NCI-H146 (cell line): ENCODE measurements around the gene CKM.

Source experiments
- DNase-seq: peaks from one replicate; lab custom pipeline; 2025; lab: John Stamatoyannopoulos, UW

The CKM gene

GRCh38 chr19:45322744-45323281, at the start of gene CKM:
Gene CKM (minus strand): TSS chr19:45322875. CDS start chr19:45319713, 3,162 bp downstream.
- no peak for DNase-seq

- peak; percentile 99 for DNase-seq
These were observed 47.9 kb upstream of the CKM start, which contains the start of gene ERCC2 for GRCh38 chr19:45370410-45371204. Gene ERCC2 (minus strand): TSS chr19:45370573. CDS start chr19:45370540, 33 bp downstream.

- no peak for DNase-seq
These were observed 46.2 kb upstream of the CKM start for GRCh38 chr19:45368737-45369340.

- no peak for DNase-seq
These were observed 45.5 kb upstream of the CKM start for GRCh38 chr19:45368127-45368526.

DNA sequence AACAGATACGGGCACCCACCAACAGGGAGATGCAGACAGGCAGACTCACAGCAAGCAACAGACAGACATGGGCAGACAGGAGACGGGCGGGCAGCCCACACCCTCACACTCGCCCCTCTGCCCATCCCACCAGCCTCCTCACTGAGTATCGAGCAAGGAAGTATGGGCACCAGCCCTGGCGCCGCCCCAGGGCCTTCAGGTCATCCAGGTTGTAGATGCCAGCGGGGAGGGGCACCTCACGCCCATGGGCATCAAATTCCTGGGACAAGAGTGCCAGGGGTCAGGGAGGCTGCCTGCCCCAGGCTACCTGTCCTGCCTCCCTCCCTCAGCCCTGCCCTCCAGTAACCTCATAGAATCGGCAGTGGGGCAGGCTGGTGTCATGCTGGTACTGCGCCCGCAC, 42.0 kb upstream of the CKM start:
- DNase-seq, result no peak

- DNase-seq, result no peak
These were observed 41.3 kb upstream of the CKM start for GRCh38 chr19:45363861-45364459.

DNA sequence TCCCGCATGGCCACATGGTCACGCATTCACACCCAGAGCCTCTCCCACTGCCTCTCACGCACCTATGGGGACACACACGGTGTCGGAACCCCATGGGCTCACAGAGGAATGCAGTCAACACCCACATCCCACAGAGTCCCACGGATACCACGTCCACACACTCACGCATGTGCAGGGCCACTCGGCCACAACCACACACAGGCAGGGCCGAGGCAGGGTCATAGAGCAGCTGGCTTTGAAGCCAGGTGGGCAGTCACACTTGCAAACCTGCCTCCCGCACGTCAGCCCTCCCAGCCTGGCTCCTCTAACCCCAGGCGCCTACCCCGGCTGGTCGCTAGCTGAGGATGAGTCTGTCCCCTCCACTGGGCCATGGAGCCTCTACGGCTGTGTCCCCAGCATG, 39.6 kb upstream of the CKM start:
- no peak for DNase-seq

GRCh38 chr19:45361608-45362007, 38.9 kb upstream of the CKM start:
- DNase-seq, result no peak

DNA sequence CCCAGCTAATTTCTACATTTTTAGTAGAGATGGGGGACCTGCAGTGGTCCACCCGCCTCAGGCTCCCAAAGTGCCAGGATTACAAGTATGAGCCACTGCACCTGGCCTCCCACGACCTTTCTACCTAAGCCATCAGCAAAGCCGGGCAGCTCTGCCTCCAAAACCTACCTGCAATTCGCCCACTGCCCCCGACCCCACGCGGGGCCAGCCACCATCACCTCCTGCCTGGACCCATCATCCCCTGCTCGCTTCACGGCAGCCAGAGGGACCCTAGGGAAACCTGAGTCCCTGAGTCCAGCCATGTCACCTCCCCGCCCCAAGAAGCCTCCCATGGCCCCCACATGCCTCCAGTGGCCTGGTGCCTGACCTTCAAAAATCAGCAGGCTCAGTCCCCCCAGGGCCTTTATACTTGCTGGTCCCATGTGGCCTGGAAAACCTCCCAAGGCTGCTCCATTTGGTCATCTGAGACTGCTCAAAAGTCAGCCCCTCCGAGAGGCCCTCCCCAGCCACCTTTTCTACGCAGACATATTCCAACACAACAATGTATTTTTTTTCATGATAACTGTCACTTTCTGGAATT, 35.6 kb upstream of the CKM start:
- DNase-seq, result no peak

DNA sequence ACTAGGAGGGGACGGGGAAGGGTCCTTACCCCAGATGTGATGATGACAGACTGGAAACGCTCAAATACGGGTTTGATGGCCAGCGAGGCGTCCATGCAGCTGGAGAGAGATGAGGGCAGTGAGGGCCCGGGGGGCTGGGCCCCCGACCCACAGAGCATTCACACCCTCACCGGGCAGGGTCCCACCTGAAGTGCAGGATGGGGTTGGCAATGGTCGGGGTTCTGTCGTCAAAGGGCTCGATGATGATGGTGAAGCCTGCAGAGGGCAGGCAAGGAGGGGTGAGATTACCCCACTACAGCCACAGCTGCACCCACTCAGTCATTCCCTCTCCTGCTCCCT, 34.7 kb upstream of the CKM start:
- no peak for DNase-seq

- no peak for DNase-seq
These were observed 34.2 kb upstream of the CKM start for GRCh38 chr19:45356760-45357444.

DNA sequence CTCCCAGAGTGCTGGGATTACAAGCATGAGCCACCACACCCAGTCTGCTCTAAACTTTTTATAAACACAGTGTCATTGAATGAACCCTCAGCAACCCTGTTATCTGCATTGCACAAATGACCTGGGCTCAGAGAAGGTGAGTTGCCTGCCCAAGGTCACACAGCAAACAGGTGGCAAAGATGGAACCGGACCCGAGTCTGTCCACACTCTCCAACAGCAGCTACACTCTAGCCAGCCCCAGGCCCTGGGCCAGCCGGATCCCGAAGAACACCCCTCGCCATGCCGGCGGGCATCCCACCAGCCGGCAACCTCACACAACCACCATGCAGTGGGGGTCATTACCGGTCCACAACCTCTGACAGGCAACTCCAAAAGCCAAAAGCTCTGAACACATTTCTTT, 33.2 kb upstream of the CKM start:
- no peak for DNase-seq

GRCh38 chr19:45355402-45355801, 32.7 kb upstream of the CKM start:
- DNase-seq, result no peak

DNA sequence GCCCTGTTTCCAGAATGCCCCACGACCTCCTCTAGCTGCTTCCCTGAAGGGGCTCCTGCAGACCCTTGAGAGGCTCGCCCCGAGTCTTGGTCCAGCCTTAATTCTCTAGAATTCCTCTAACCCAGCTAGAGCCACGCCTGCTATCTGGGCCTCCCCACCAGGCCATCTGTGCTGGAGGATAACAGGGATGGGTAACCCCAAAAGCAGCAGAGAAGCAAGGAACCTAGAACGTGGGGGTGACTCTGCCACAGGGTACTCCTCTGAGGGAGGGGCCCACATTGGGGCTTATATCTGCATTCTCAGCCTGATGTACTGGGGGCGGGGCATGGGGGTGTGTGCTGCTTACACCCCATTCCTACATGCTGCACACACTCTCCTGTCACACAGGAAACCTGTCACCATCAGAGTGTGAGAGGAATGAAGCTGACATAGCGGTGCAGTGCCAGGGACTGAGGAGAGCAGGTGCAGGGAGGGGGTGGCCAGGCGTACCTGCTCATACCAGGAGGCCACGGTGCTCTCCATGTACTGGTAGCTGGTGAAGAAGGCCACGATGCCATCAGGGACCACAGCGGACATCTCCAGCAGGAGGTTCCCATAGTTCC, 31.7 kb upstream of the CKM start:
- DNase-seq, result no peak

- DNase-seq, result no peak
These were observed 30.5 kb upstream of the CKM start for GRCh38 chr19:45352914-45353796.

DNA sequence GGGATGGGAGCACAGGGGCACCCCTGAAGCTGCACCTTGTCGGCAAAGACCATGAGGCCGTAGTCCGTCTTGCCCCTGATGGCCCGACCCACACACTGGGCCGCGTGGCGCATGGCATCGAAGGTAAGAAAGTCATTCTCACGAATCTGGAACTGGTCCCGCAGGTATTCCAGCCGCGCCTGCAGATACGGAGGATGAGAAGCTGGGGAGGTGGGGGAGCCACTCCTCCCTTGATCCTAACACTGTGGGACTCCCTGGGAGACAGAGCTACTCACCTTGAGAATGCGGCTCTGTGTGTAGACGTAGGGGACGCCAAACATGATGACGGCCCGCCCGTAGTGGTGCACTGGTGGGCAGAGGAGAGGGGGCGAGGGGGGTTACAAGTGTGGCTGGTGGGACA, 29.8 kb upstream of the CKM start:
- DNase-seq, result no peak

DNA sequence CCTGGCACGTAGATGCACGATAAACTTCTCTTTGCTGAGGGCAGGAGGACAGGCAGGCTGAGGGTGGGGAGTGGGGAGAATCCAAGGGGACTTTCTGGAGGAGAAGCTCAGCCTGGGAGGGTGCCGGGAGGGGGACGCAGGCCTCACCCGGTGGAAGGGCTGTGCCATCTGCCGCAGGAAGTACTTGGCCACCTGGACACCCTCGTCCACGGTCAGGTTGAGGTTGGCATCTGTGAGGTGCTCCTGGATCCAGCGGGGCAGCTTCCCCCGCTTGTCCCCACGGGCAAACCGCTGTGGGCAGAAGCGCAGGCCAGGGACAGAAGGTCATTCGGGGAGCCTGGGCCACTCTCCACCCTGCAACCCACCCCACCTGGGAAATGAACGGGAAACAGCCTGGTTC, 29.4 kb upstream of the CKM start:
- DNase-seq, result no peak

GRCh38 chr19:45351401-45351952, 28.8 kb upstream of the CKM start:
- no peak for DNase-seq

DNA sequence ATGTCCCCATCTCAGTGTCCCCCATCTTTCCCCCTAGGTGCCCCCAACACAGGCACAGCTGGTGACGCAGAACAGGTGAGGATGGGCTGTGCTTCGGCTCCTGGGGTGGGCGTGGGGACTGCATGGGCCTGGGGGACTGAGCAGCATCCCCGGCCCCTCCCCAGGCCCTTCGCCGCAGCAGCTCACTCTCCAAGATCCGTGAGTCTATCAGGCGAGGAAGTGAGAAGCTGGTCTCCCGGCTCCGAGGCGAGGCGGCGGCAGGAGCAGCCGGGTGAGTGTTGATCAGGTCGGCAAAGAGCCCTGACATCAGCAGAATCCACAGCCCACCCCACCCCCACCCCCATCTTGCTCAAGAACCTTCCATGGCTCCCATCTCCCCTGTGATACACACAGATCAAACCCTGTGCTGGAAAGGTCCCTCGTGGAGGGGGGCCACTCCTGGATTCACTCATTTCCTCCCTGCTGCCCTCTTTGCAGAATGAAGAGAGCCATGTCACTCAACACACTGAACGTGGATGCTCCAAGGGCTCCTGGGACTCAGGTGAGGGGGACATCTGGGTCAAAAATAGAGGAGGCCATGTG, 27.9 kb upstream of the CKM start:
- no peak for DNase-seq

GRCh38 chr19:45349430-45349941, 26.8 kb upstream of the CKM start:
- no peak for DNase-seq
